HFFc6 (cell line): ENCODE data around the gene NUMB. TPM values are rescaled to one million over a fixed set of nuclear protein-coding genes. Genes with fewer than 3 reads are reported as not detected.

Source experiments
- DNase-seq: peaks from one replicate; pipeline ENCODE4 v3.0.0-alpha.2; 2018
- H3K27ac Mint-ChIP-seq: 2 replicates; pipeline ENCODE4 v1.8.0; 2020; ENCODE audit warnings: mild to moderate bottlenecking, mixed read lengths
- H3K27me3 Mint-ChIP-seq: 2 replicates; pipeline ENCODE4 v1.8.0; 2021; ENCODE audit warnings: mild to moderate bottlenecking, moderate library complexity, mixed read lengths; ENCODE audit not compliant: insufficient read depth
- H3K36me3 Mint-ChIP-seq: 2 replicates; pipeline ENCODE4 v1.8.0; 2021; ENCODE audit warnings: low read depth, mixed read lengths
- H3K4me1 Mint-ChIP-seq: 2 replicates; pipeline ENCODE4 v1.8.0; 2020; ENCODE audit warnings: low read depth, mixed read lengths
- H3K4me3 Mint-ChIP-seq: 2 replicates; pipeline ENCODE4 v1.8.0; 2020; ENCODE audit warnings: mild to moderate bottlenecking, moderate library complexity, mixed read lengths
- H3K9me3 Mint-ChIP-seq: 2 replicates; pipeline ENCODE4 v1.8.0; 2020; ENCODE audit warnings: mild to moderate bottlenecking, mixed read lengths
- CTCF ChIP-seq: fragments of 200-600 bp; sonication (generic); IDR thresholded peaks from 2 replicates; pipeline ENCODE4 v1.5.0; 2021; ENCODE audit warnings: antibody characterized with exemption, mild to moderate bottlenecking
- total RNA-seq, 6 experiments: library from RNA; stranded (reverse); fragmentation: NEBNext Ultra II Directional; extraction: Animal tissue kit (Norgen Biotek cat#: 25700); gene quantifications; 2 replicates in 1 of 6; 3 replicates in 5 of 6; pipeline ENCODE4 v1.2.3, GENCODE V29; 2021

The NUMB gene
- total RNA-seq, 6 experiments from 2014 or later, result 60.1 to 80.8 (median 71.4) TPM

GRCh38 chr14:73468828-73469375 is 10.6 kb upstream of the NUMB start:
- Mint-ChIP-seq H3K27me3 (no peaks in the 10 kb centered on the region; the same call in 1 of the 2 replicates), H3K4me3 (no peak overlapping the region), H3K9me3 (no peaks in the 10 kb centered on the region), H3K36me3 (no peaks in the 10 kb centered on the region), H3K27ac (no peak overlapping the region), H3K4me1 (peaks cover 50% of the 10 kb centered on the region)
- no peak for DNase-seq
- no peak for TF ChIP-seq CTCF

- Mint-ChIP-seq H3K4me3 (no peak overlapping the region), H3K9me3 (no peaks in the 10 kb centered on the region), H3K36me3 (no peaks in the 10 kb centered on the region), H3K27me3 (no peaks in the 10 kb centered on the region), H3K27ac (peak overlapping the region; percentile 43), H3K4me1 (peaks cover 60% of the 10 kb centered on the region)
- DNase-seq, result peak; percentile 10
- TF ChIP-seq CTCF, result no peak
Measured at GRCh38 chr14:73467800-73468199, 9.5 kb upstream of the NUMB start.

GRCh38 chr14:73467377-73467776 is 9.0 kb upstream of the NUMB start:
- Mint-ChIP-seq H3K4me3 (no peak overlapping the region), H3K36me3 (no peaks in the 10 kb centered on the region), H3K27me3 (no peaks in the 10 kb centered on the region), H3K9me3 (no peaks in the 10 kb centered on the region), H3K27ac (peak overlapping the region; percentile 43; the same call in 1 of the 2 replicates), H3K4me1 (peaks cover 65% of the 10 kb centered on the region)
- DNase-seq, result no peak
- no peak for TF ChIP-seq CTCF

GRCh38 chr14:73466861-73467260 is 8.5 kb upstream of the NUMB start:
- H3K27me3 Mint-ChIP-seq, result no peaks in the 10 kb centered on the region
- H3K27ac Mint-ChIP-seq, result no peak overlapping the region
- no peaks in the 10 kb centered on the region for H3K9me3 Mint-ChIP-seq
- no peak for TF ChIP-seq CTCF
- no peaks in the 10 kb centered on the region for H3K36me3 Mint-ChIP-seq
- DNase-seq, result no peak
- peaks cover 70% of the 10 kb centered on the region for H3K4me1 Mint-ChIP-seq
- H3K4me3 Mint-ChIP-seq, result no peak overlapping the region

GRCh38 chr14:73465823-73466532 is 7.6 kb upstream of the NUMB start:
- no peak for TF ChIP-seq CTCF
- peak overlapping the region; percentile 58 for H3K27ac Mint-ChIP-seq

More at GRCh38 chr14:73465823-73466532, 7.6 kb upstream of the NUMB start:
- peak overlapping the region; percentile 37; the same call in 1 of the 2 replicates for H3K4me3 Mint-ChIP-seq
- no peaks in the 10 kb centered on the region for H3K36me3 Mint-ChIP-seq
- no peaks in the 10 kb centered on the region for H3K27me3 Mint-ChIP-seq
- H3K9me3 Mint-ChIP-seq, result no peaks in the 10 kb centered on the region
- peaks cover 79% of the 10 kb centered on the region for H3K4me1 Mint-ChIP-seq
- DNase-seq, result no peak
